KOPT-K1 (cell line): ENCODE data around the gene GPC5.

Source experiments
- H3K27ac ChIP-seq: fragments of 200-600 bp; sonication (generic); 2 replicates; pipeline ENCODE4 v1.5.1; 2016; ENCODE audit warnings: antibody characterized with exemption, mild to moderate bottlenecking, low read depth, low read length; ENCODE audit not compliant: poor library complexity, severe bottlenecking
- H3K36me3 ChIP-seq: fragments of 200-600 bp; sonication (generic); 2 replicates; pipeline ENCODE4 v1.5.1; 2017; ENCODE audit warnings: antibody characterized with exemption, mild to moderate bottlenecking, low read length, moderate library complexity; ENCODE audit not compliant: insufficient read depth
- H3K9me3 ChIP-seq: fragments of 200-600 bp; sonication (generic); 2 replicates; pipeline ENCODE4 v1.5.1; 2017; ENCODE audit warnings: antibody characterized with exemption, low read length, mild to moderate bottlenecking; ENCODE audit not compliant: insufficient read depth, poor library complexity, severe bottlenecking

The GPC5 gene

DNA sequence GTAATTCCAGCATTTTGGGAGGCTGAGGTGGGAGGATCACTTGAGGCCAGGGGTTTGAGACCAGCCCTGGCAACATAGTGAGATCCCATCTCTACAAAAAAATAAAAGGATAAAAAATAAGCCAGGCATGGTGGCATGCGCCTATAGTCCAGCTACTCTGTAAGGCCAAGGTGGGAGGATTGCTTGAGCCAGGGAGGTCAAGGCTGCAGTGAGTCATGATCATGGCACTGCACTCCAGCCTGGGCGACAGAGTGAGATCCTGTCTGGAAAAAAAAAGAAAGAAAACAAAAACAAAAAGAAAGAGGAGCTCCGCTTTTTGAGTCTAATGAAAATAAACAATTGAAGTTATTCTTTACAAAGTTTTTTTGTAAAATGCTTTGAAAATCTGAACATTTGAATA is 326.2 kb downstream of the GPC5 start:
- H3K36me3 ChIP-seq: no peaks in the 10 kb centered on the region
- no peaks in the 10 kb centered on the region for H3K9me3 ChIP-seq

DNA sequence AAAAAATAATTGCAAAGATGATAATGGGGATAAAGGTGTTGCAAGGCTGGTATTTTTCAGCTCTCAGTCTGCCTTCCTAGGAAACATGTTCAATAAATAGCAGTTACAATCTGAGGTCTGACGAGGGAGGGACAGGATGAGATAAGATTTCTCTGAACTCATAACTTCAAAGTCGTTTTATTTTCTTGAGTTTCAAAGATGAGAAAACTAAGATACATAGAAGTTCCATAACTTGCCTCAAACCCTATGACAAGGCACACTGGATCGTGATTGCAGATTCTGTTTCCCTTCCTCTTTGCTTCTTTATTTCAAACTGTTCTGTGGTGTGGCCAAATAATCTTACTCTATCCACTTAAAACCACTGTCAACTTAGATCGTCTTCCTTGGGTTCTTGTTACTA is 327.2 kb downstream of the GPC5 start:
- H3K9me3 ChIP-seq: no peaks in the 10 kb centered on the region
- H3K27ac ChIP-seq: no peak overlapping the region
- H3K36me3 ChIP-seq: no peaks in the 10 kb centered on the region

More for the DNA sequence above, 326.2 kb downstream of the GPC5 start:
- no peak overlapping the region for H3K27ac ChIP-seq

DNA sequence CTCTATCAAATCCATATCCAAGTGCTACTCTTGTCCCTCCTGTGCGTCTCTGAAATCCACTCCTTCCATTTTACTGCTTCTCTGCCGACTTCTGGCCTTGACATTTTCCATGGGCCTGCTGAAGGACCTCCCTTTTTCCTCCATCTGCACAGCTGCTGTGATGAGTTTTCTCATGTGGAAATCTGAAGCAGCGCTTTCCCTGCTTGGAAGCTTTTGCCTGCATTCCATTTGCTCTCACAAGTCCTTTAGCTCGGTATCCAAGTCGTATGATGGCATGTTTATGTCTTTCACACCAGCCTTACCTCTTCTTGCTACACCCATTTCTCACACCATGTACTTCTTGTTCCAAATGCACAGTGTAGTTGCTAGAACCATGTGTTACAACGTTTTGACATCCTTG is 328.2 kb downstream of the GPC5 start:
- H3K27ac ChIP-seq: no peak overlapping the region
- no peaks in the 10 kb centered on the region for H3K9me3 ChIP-seq
- no peaks in the 10 kb centered on the region for H3K36me3 ChIP-seq

DNA sequence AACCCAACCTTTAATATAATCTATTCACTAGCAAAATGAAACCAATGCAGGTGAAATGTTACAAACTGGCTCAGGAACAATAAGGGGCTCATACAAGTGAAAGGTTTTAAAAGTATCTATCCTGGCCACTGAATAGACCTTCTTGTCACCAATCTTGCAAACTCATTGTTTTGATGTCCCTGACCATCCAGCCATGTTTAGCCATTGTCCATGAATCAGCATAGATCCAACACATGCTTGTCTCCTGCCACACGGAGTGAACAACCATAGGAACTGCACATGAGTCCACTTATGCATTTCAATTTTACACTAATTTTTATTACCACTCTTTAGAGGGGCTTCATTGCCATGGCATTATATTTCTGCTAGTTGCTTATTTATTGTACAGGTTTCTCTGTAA is 331.4 kb downstream of the GPC5 start:
- Histone ChIP-seq H3K36me3 (no peaks in the 10 kb centered on the region), H3K9me3 (no peaks in the 10 kb centered on the region), H3K27ac (no peak overlapping the region)

DNA sequence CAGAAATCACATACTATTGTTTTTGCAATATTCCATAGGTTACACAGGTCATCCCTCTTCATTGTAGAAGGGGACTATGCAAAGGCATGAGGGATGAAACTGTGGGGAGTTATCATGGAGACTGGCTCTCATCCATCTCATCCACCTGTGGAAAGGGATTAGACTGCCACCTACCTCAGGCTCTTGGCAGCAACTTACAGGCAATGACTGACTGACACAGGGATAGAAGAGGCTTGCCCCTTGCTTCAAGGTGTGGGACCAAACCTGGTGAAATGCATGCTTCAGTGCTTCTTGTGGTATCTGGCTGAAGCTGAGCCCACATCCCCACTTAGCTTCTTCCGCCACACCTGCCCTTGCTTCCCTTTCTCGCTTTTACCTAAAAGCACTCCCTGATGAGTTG is 341.3 kb downstream of the GPC5 start:
- Histone ChIP-seq H3K36me3 (no peaks in the 10 kb centered on the region), H3K27ac (no peak overlapping the region), H3K9me3 (no peaks in the 10 kb centered on the region)

DNA sequence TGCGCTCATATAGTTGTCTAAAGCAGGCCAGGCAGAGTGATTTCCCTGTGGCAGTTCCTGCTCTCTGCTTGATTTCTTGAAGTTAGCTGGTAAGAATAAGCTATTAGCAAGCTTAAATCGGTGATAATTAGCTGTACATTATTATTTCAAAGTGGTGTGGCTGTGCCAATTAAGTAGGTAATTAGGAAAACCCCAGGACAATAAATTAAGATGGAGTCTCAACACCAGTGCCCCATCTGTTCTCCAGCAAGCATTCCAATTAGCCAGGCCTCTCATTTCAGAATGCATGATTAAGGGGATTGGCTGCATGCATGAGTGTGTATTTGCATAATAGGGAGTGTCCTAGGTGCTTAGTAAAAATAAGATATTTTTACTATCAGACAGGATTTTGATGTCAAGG is 342.3 kb downstream of the GPC5 start:
- H3K27ac ChIP-seq: no peak overlapping the region
- H3K36me3 ChIP-seq: no peaks in the 10 kb centered on the region
- no peaks in the 10 kb centered on the region for H3K9me3 ChIP-seq

DNA sequence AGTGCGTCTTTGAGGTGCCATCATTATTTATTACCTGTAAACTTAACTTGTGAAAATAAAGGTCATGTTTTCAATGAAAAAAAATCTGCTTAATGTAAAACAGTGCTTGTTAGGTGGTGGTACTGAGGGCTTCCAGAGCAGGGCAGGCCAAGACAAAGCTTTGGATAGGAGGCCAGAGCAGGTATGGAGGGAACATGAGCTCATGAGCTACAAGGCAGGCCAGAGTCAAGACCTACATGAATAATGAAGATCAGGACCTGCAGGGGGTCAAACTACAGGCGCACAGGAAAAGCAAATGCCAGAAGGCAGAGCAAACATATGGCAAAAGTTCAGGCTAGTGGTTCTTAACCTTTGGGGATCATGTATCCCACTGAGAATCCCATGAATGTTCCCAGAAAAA is 343.5 kb downstream of the GPC5 start:
- Histone ChIP-seq H3K36me3 (no peaks in the 10 kb centered on the region), H3K9me3 (no peaks in the 10 kb centered on the region), H3K27ac (no peak overlapping the region)

DNA sequence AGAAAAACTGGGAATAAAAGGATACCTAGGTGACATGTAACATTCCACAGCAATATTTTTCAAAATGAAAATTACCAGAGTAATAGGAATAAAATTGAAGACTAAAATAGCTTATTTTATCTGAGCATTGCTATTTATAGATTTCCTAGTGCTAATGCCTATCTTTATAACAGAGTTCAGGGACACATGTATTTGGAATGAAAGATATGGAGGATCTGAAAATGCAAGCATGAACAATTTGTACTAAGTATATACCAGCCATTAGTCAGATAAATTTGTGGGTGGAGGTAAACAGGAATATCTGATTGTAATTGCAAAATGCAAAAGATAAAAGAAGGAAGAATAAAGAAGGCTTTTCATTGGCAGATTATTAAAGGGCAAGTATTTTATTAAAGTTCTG is 345.9 kb downstream of the GPC5 start:
- Histone ChIP-seq H3K36me3 (no peaks in the 10 kb centered on the region), H3K27ac (no peak overlapping the region), H3K9me3 (no peaks in the 10 kb centered on the region)

DNA sequence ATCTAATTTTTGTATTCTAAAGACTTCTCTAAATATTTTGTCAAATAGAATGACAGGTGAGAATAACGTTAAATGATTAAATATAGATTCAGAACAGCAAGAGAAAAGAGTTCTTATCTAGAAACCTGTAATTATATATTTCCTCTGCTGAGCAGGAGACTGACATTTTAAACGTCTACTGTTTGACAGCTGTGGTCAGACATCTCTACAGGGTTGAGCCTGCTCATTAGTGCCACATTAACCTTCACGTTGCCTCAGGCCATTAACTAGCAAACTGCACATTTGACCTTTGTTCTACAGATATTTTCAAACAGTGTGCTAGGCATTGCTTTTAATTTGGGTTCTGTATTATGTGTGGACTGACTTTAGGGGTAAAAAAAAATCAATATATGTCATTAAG is 347.5 kb downstream of the GPC5 start:
- no peaks in the 10 kb centered on the region for H3K9me3 ChIP-seq
- H3K36me3 ChIP-seq: no peaks in the 10 kb centered on the region
- no peak overlapping the region for H3K27ac ChIP-seq

DNA sequence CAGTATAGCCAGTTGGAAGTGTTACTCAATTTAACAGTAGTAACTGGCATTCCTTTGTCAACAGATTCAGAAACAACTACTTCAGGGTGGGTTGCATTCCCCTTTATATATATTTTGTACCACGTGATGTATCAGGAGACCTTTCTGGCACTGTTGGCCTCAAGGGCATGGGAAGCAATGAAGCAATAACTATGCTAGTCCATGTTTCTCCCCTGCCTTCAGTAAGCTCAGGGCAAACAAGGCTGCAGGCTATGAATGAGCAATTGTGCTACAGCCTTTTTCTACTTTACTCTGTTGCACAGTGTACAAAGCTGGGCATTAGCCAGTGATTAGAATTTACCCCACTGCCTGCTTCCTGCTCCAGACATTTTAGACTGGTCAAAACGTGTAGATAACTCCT is 348.8 kb downstream of the GPC5 start:
- H3K36me3 ChIP-seq: no peaks in the 10 kb centered on the region
- H3K27ac ChIP-seq: no peak overlapping the region
- H3K9me3 ChIP-seq: no peaks in the 10 kb centered on the region

DNA sequence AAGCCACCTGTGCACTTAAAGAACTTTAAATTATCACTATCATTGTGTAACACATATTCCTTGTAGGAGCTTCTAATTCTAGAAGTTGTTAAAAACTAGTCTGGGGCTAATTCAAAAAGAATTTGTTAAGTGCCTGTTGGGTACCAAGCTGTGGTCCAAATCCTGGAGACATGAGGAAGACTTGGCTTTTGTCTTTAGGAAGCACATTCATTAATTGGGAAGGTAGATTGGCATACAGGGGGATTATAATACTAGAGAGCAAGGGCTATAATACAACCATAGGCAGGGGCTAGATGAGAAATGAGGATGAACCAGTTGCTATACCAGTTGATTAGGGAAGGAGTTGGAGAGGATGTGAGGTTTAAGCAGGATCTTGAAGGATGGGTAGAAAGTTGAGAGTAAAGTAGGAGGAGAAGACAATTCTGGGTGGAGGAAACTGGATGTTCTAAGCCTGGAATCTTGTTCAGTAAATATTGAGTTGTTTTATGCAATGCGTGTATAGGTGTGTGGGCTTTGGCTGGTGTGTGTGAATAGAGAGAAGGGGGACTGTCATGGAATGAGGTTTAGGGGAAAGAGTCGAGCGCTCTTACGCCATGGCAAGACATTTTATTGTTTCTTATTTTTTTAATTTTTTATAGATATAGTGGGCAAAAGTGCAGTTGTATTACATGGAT is 350.1 kb downstream of the GPC5 start:
- no peaks in the 10 kb centered on the region for H3K36me3 ChIP-seq
- no peak overlapping the region for H3K27ac ChIP-seq
- no peaks in the 10 kb centered on the region for H3K9me3 ChIP-seq

DNA sequence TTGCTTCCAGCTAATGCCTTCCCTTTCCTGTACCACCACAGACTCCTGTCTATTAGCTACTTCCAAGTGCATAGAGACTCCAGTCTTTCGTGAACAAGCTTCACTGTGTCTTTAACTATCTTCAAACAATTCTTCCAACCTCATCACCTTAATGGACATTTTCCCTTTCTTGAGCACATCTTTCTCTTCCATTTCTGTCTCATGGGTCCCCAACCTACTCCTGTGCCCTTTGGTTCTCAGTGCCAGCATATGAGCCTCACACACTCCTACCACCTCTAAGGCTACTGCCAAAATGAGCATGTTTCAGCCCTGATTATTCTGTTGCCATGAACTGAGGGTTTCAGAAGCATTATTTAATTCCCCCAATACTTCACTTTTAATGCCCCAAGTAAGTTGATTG is 360.3 kb downstream of the GPC5 start:
- Histone ChIP-seq H3K36me3 (no peaks in the 10 kb centered on the region), H3K9me3 (no peaks in the 10 kb centered on the region), H3K27ac (no peak overlapping the region)

DNA sequence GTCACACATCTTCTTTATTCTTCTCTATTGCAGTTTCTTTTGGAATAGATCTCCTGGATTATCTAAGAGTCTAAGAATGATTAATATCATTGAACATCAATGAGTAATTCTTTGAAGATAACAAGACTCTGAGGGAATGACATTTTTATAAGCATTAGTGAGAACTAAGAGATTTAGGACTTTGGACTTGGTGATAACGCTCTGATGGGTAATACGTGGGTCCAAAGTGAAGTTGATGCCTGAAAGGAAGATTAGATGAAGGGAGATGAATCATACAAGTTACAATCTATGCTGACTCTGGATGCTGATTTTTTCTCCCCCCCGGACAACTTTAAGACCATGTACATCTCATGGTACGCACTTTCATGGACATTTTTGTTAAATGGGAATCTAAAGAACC is 364.5 kb downstream of the GPC5 start:
- no peaks in the 10 kb centered on the region for H3K9me3 ChIP-seq
- no peaks in the 10 kb centered on the region for H3K36me3 ChIP-seq

DNA sequence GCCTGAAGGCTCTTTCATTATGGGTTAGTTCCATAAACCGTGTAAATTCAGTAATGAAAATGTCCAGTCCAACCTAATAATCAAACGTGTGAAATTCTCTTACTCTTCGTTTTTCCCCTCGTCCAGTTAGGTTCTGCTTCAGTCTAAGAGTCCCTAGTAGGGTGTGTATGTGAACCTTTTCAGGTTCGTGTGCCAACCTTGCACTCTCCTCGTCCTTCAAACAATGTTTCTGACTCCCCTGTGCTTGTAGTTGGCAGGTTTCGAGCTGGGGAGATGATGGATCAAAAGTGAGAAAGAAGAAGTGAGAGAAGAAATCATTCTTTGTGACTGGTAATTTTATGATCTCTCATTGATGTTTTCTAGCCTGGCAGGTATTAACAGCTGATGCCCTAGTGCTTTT is 366.1 kb downstream of the GPC5 start:
- Histone ChIP-seq H3K27ac (no peak overlapping the region), H3K36me3 (no peaks in the 10 kb centered on the region), H3K9me3 (no peaks in the 10 kb centered on the region)

More for the DNA sequence above, 364.5 kb downstream of the GPC5 start:
- H3K27ac ChIP-seq: no peak overlapping the region

DNA sequence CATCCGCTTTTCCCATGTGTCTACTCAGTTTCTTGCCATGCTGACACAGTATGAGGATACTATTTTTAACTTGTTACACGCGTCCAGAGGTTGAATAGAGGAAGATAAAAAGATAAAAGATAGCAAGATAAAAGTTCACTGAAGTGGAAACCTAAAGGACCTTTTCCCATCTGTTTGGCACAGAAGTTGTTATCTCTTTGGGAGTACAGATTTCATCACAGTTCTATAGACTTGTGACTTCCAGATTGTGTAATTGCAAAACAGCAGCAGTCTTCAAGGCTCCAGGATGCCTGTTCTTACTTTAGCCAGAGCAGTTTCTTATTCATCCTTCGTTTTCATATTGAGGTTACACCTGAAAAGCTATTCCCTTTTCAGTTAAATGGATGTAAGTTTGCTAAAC is 369.2 kb downstream of the GPC5 start:
- Histone ChIP-seq H3K9me3 (no peaks in the 10 kb centered on the region), H3K27ac (no peak overlapping the region)

DNA sequence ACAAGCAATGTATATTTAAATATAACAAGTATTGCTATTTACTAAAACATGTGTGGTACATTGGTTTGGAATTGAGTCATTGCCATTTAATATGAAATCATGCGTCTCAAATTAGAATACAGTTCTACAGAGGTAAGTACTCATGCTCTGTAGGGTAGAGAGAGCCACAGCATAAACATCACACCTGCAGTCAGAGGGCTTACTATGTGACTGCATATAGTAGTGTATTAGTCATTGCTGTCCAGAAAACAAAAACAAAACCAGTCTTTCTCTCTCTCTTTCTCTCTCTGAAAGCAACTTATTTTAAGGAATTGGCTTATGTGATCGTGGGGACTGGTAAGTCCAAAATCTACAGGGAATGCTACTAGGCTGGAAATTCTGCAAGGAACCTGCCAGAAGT is 370.3 kb downstream of the GPC5 start:
- no peaks in the 10 kb centered on the region for H3K9me3 ChIP-seq
- no peak overlapping the region for H3K27ac ChIP-seq
- no peaks in the 10 kb centered on the region for H3K36me3 ChIP-seq

More for the DNA sequence above, 369.2 kb downstream of the GPC5 start:
- no peaks in the 10 kb centered on the region for H3K36me3 ChIP-seq
